Osteoblast (primary cell): ENCODE results near the gene TBX4. TPM values are rescaled to one million over a fixed set of nuclear protein-coding genes. Genes with fewer than 3 reads are reported as not detected.
"Not testable (repeated sequence)": the region's sequence is repeated elsewhere in the genome, so short reads cannot be mapped to it uniquely, and the experiment has no call there.

ENCODE experiments used
- DNase-seq: peaks from one replicate; pipeline ENCODE4 v3.0.0; 2011; ENCODE audit warnings: low spot score, mixed read lengths; ENCODE audit not compliant: insufficient read length; ENCODE audit errors: missing footprints
- H2AFZ ChIP-seq: 2 replicates; pipeline ENCODE4 v1.6.0; 2011; ENCODE audit warnings: mild to moderate bottlenecking, low read length
- H3K27ac ChIP-seq: 2 replicates; pipeline ENCODE4 v1.5.1; 2011; ENCODE audit warnings: mild to moderate bottlenecking, low read depth, low read length, moderate library complexity
- H3K27me3 ChIP-seq: 2 replicates; pipeline ENCODE4 v1.6.0; 2012; ENCODE audit warnings: mild to moderate bottlenecking, control low read depth, inconsistent platforms, low read length, moderate library complexity; ENCODE audit not compliant: insufficient read depth
- H3K36me3 ChIP-seq: 2 replicates; pipeline ENCODE4 v1.5.1; 2011; ENCODE audit warnings: mild to moderate bottlenecking, low read length, control low read depth, moderate library complexity; ENCODE audit not compliant: insufficient read depth
- H3K4me1 ChIP-seq: 2 replicates; pipeline ENCODE4 v1.5.1; 2011; ENCODE audit warnings: mild to moderate bottlenecking, low read length, control low read depth, moderate library complexity; ENCODE audit not compliant: insufficient read depth
- H3K4me2 ChIP-seq: 2 replicates; pipeline ENCODE4 v1.6.0; 2011; ENCODE audit warnings: mild to moderate bottlenecking, low read length; ENCODE audit not compliant: insufficient read depth
- H3K4me3 ChIP-seq: fragments of 200-600 bp; sonication (generic); 3 replicates; pipeline ENCODE4 v1.5.1; 2012; ENCODE audit warnings: mild to moderate bottlenecking, low read length, inconsistent platforms; ENCODE audit not compliant: insufficient read depth
- H3K79me2 ChIP-seq: 2 replicates; pipeline ENCODE4 v1.6.0; 2012; ENCODE audit warnings: mild to moderate bottlenecking, low read length, control low read depth, inconsistent platforms; ENCODE audit not compliant: insufficient read depth
- H3K9me3 ChIP-seq: 2 replicates; pipeline ENCODE4 v1.5.1; 2011; ENCODE audit warnings: low read depth, low read length, control low read depth
- H4K20me1 ChIP-seq: 2 replicates; pipeline ENCODE4 v1.6.0; 2012; ENCODE audit warnings: mild to moderate bottlenecking, low read length, control low read depth; ENCODE audit not compliant: insufficient read depth
- CTCF ChIP-seq: IDR thresholded peaks from 2 replicates; pipeline ENCODE4 v1.5.1; 2011; ENCODE audit warnings: mild to moderate bottlenecking, low read depth, low read length, moderate library complexity; ENCODE audit errors: extremely low read depth
- total RNA-seq: library from RNA; depleted of rRNA; stranded (reverse); fragments of >200 nt; gene quantifications from 2 replicates; pipeline ENCODE4 v1.2.3, GENCODE V29; 2012

The TBX4 gene
- total RNA-seq, 1 donor = not detected

DNA sequence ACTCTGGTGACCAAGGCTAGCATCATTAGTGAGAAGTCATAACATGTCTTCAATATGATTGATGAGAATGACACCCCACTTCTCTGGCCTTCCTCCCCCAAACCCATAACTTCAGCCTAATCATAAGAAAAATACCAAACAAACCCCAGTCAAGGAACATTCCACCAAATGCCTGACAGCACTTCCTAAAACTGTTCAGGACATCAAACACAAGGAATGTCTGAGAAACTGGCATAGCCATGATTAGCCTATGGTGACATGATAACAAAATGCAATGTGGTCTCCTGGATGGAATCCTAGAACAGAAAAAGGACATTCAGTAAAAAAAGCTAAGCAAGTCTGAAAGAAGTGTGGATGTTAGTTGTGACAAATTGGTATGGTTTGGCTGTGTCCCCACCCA lies 24.7 kb upstream of the TBX4 start:
- no peak overlapping the region for H3K27ac ChIP-seq
- H3K36me3 ChIP-seq = no peaks in the 10 kb centered on the region
- peaks cover 5% of the 10 kb centered on the region for H3K4me1 ChIP-seq
- no peak overlapping the region for H3K4me2 ChIP-seq
- no peaks in the 10 kb centered on the region for H4K20me1 ChIP-seq
- no peaks in the 10 kb centered on the region for H3K79me2 ChIP-seq
- peaks cover 4% of the 10 kb centered on the region for H3K27me3 ChIP-seq
- H2AFZ ChIP-seq = no peak overlapping the region
- H3K9me3 ChIP-seq = no peaks in the 10 kb centered on the region
- TF ChIP-seq CTCF = no peak
- H3K4me3 ChIP-seq = no peak overlapping the region
- no peak for DNase-seq

GRCh38 chr17:61429274-61429673 lies 22.9 kb upstream of the TBX4 start:
- Histone ChIP-seq H4K20me1 (no peaks in the 10 kb centered on the region), H3K27ac (no peak overlapping the region), H3K36me3 (no peaks in the 10 kb centered on the region), H3K4me2 (no peak overlapping the region), H3K27me3 (no peaks in the 10 kb centered on the region), H3K4me1 (peaks cover 5% of the 10 kb centered on the region), H3K79me2 (no peaks in the 10 kb centered on the region), H3K4me3 (no peak overlapping the region), H2AFZ (no peak overlapping the region), H3K9me3 (no peaks in the 10 kb centered on the region)
- no peak for TF ChIP-seq CTCF
- DNase-seq = no peak

DNA sequence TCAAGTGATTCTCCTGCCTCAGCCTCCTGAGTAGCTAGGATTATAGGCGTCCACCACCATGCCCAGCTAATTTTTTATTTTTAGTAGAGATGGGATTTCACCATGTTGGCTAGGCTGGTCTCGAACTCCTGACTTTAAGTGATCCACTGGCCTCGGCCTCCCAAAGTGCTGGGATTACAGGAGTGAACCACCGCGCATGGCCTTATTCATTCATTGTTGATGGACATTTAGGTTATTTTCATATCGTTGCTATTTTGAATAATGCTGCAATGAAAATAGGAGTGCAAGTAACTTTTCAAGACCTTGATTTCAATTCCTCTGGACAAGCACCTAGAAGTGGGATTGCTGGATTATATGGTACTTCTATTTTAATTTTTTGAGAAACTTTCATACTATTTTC lies 22.4 kb upstream of the TBX4 start:
- not testable (repeated sequence) for H3K27ac ChIP-seq, H3K9me3 ChIP-seq, H3K27me3 ChIP-seq

GRCh38 chr17:61431594-61432311 lies 20.5 kb upstream of the TBX4 start:
- no peak overlapping the region for H3K27ac ChIP-seq
- no peak overlapping the region for H2AFZ ChIP-seq
- H3K4me2 ChIP-seq = no peak overlapping the region
- H4K20me1 ChIP-seq = no peaks in the 10 kb centered on the region
- H3K36me3 ChIP-seq = no peaks in the 10 kb centered on the region
- no peak for TF ChIP-seq CTCF
- H3K79me2 ChIP-seq = no peaks in the 10 kb centered on the region
- H3K4me1 ChIP-seq = peaks cover 2% of the 10 kb centered on the region
- no peak overlapping the region for H3K4me3 ChIP-seq
- no peaks in the 10 kb centered on the region for H3K9me3 ChIP-seq
- no peak for DNase-seq
- peaks cover 6% of the 10 kb centered on the region for H3K27me3 ChIP-seq

More for the DNA sequence above, 22.4 kb upstream of the TBX4 start:
- not testable (repeated sequence) for H3K79me2 ChIP-seq, H2AFZ ChIP-seq, H4K20me1 ChIP-seq, DNase-seq, H3K36me3 ChIP-seq, H3K4me1 ChIP-seq, H3K4me2 ChIP-seq, H3K4me3 ChIP-seq
